Ovary (tissue), 9 donors: Measurements from ENCODE around the gene NME7. TPM values are rescaled to one million over a fixed set of nuclear protein-coding genes. Genes with fewer than 3 reads are reported as not detected.
"Not testable (repeated sequence)": the region's sequence is repeated elsewhere in the genome, so short reads cannot be mapped to it uniquely, and the experiment has no call there.

Experiments
- DNase-seq, 5 donors: peaks; one replicate each; pipeline ENCODE4 v3.0.0-alpha.2; 2019 to 2020
- H3K27ac ChIP-seq, 2 donors: fragments of 200-600 bp; one replicate each; pipeline versions ENCODE4 v1.5.1 to v1.8.0; 2019 to 2022
- H3K27me3 ChIP-seq: fragments of 200-600 bp; one replicate; pipeline ENCODE4 v1.8.0; 2022
- H3K36me3 ChIP-seq: fragments of 200-600 bp; sonication (generic); one replicate; pipeline ENCODE4 v1.5.1; 2019
- H3K4me1 ChIP-seq: one replicate; pipeline ENCODE4 v1.8.1; 2013; ENCODE audit warnings: mild to moderate bottlenecking, moderate library complexity; ENCODE audit not compliant: insufficient read depth
- H3K4me3 ChIP-seq: fragments of 200-600 bp; sonication (generic); one replicate; pipeline ENCODE4 v1.5.1; 2017
- H3K9me3 ChIP-seq, 2 donors: fragments of 200-600 bp in 1 of 2; sonication (generic) in 1 of 2; one replicate each; pipeline versions ENCODE4 v1.5.1 to v1.8.1; 2013 to 2019; ENCODE audit warnings: mild to moderate bottlenecking in 1 of 2, moderate library complexity in 1 of 2
- CTCF ChIP-seq, 3 donors: fragments of 450-650 bp in 2 of 3; fragments of 200-600 bp in 1 of 3; IDR thresholded peaks; one replicate each; pipeline versions ENCODE4 v1.5.1 to v1.8.0; 2016 to 2022; ENCODE audit warnings: antibody characterized with exemption in 3 of 3, mild to moderate bottlenecking in 1 of 3
- EP300 ChIP-seq: sonication (generic); formaldehyde crosslinking; IDR thresholded peaks from one replicate; pipeline ENCODE4 v1.6.1; 2017; ENCODE audit warnings: antibody characterized with exemption
- POLR2A ChIP-seq: fragments of 450-650 bp; IDR thresholded peaks from one replicate; pipeline ENCODE4 v1.6.1; 2017; ENCODE audit warnings: antibody characterized with exemption, mild to moderate bottlenecking, moderate library complexity
- WGBS, 3 donors: extraction: QIAGEN DNeasy Blood & Tissue Kit in 1 of 3; methylation state at CpG; one replicate each; pipeline versions ENCODE4 v1.1.5 to v1.1.7; 2013 to 2017; 5-methylcytosine and 5-hydroxymethylcytosine counted together
- intact Hi-C, 4 donors: fragments of 100-400 bp; cut with DNase I; formaldehyde crosslinking; loops; one replicate each; pipeline versions ENCODE4 v1.11.0 to v1.15.1; 2022 to 2023
- polyA plus RNA-seq, 2 donors: library from polyadenylated mRNA; stranded (reverse); fragments of 200-250 nt in 1 of 2; fragments of 350-450 nt in 1 of 2; fragmentation: Illumina TruSeq in 1 of 2; extraction: RNeasy Lipid Tissue Mini Kit (QIAGEN cat#74804) in 1 of 2; gene quantifications; one replicate each; pipeline ENCODE4 v1.2.3, GENCODE V29; 2013 to 2014
- total RNA-seq, 7 donors: library from RNA; depleted of rRNA in 2 of 7; stranded (reverse); fragments of >200 nt in 2 of 7; fragmentation: NEBNext Ultra II Directional in 3 of 7; extraction: Animal tissue kit (Norgen Biotek cat#: 25700) in 3 of 7; gene quantifications; one replicate each; pipeline versions ENCODE4 v1.1.0 to v1.2.4, GENCODE V29; 2016 to 2023
- donor health status: DM: no; HTN: no; CAD: no; lungs with moderate emphysema.
- donor health status: DM: no; HTN: no; CAD: no.
- donor health status: Bipolar disorder and iron deficiency.
- donor health status: DM: yes; HTN: yes; CAD: no.
- donor health status: DM: no; HTN: no; CAD: no.
- donor health status: DM: yes; HTN: yes; CAD: no.

The NME7 gene
- total and polyA plus RNA-seq, 9 donors = 14.2 to 30.0 (median 18.4) TPM

GRCh38 chr1:169347688-169348382 lies 19.8 kb downstream of the NME7 start:
- no peak for DNase-seq
- Histone ChIP-seq H3K27me3 (no peaks in the 10 kb centered on the region), H3K4me3 (no peak overlapping the region), H3K4me1 (no peaks in the 10 kb centered on the region), H3K36me3 (no peaks in the 10 kb centered on the region), H3K27ac (no peak overlapping the region), H3K9me3 (no peaks in the 10 kb centered on the region)
- intact Hi-C loops = loop anchor here (2.0 to 10.0 kb wide), 4 partner anchors 741 to 746 kb away; no protein-coding TSS in a partner anchor
- no peak for TF ChIP-seq POLR2A
- no peak for TF ChIP-seq CTCF (IDR thresholded peaks at IDR 0.05)
- TF ChIP-seq EP300 = no peak
- 77 to 90% (median 79%) methylated on average over 2 of the region's 2 CpGs for WGBS, 3 donors

DNA sequence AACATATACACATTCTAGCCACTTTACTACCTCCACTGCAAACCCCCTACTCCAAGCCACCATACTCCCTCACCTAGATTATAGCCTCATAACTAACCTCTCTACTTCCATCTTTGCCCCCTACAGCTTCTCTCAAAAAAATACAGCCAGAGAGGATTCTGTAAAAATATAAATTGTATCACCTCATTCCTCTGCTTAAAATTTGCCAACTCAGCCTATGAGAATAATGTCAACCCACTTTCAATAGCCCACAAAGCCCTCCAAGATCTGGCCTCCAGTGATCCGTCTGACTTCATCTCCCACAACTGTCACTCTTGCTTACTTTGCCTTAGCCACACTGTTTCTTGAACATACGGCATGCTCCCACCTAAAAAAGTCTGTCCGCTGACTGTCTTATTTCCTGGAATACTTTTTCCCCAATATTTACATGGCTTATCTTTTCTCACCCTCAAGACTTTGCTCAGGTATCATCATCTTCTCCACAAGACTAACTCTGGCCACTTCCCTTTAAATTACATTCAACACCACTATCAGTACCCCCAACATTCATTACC lies 21.5 kb downstream of the NME7 start:
- Histone ChIP-seq H3K9me3 (no peaks in the 10 kb centered on the region), H3K36me3 (no peaks in the 10 kb centered on the region), H3K27me3 (no peaks in the 10 kb centered on the region), H3K27ac (no peak overlapping the region), H3K4me1 (no peaks in the 10 kb centered on the region), H3K4me3 (no peak overlapping the region)
- 97 to 99% (median 98%) methylated on average over 3 of the region's 3 CpGs for WGBS, 3 donors
- intact Hi-C loops = loop anchor here (2.0 to 10.0 kb wide), 4 partner anchors 739 to 744 kb away; no protein-coding TSS in a partner anchor
- DNase-seq = no peak
- TF ChIP-seq CTCF (IDR thresholded peaks at IDR 0.05) = no peak
- TF ChIP-seq POLR2A = no peak
- no peak for TF ChIP-seq EP300

DNA sequence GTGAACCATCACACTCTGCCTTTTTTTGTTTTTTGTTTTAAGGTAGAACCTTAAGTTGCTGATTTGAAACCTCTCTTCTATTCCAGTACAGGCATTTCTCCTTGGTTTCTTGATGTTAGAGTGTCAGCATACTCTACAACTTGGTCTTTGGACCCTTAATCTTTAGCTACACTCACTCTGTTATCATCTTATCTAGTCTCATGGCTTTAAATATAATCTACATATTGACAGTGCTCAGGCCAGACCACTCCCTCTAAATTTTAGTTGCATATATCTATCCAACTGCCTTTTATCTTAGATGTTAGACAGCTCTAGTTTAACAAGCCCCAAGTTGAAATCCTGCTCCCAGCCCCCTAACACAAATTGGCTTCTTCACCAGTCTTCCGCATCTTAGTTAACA lies 22.1 kb downstream of the NME7 start:
- no peak for DNase-seq
- TF ChIP-seq CTCF (IDR thresholded peaks at IDR 0.05) (no peak), EP300 (no peak), POLR2A (no peak)
- Histone ChIP-seq H3K4me1 (no peaks in the 10 kb centered on the region), H3K27me3 (no peaks in the 10 kb centered on the region), H3K36me3 (no peaks in the 10 kb centered on the region), H3K9me3 (no peaks in the 10 kb centered on the region), H3K4me3 (no peak overlapping the region), H3K27ac (no peak overlapping the region)
- 98 to 100% (median 100%) methylated on average over 1 of the region's 1 CpG for WGBS, 3 donors
- intact Hi-C loops = loop anchor here in 3 of 4 donors (5.0 to 10.0 kb wide), 3 partner anchors 738 to 743 kb away; no protein-coding TSS in a partner anchor

- H3K4me3 ChIP-seq, H3K36me3 ChIP-seq, H3K4me1 ChIP-seq, H3K27ac ChIP-seq, H3K9me3 ChIP-seq, H3K27me3 ChIP-seq, DNase-seq: not testable (repeated sequence)
- intact Hi-C loops = loop anchor here in 1 of 4 donors (10.0 kb wide), 1 partner anchor 737 kb away; no protein-coding TSS in a partner anchor
- WGBS, 3 donors = 90 to 96% (median 95%) methylated on average over 3 of the region's 3 CpGs
Measured at GRCh38 chr1:169342096-169342495, 25.5 kb downstream of the NME7 start.

- H3K4me3 ChIP-seq = no peak overlapping the region
- DNase-seq = no peak
- 94 to 99% (median 97%) methylated on average over 5 of the region's 5 CpGs for WGBS, 3 donors
- no peak overlapping the region for H3K27ac ChIP-seq
- H3K36me3 ChIP-seq = no peaks in the 10 kb centered on the region
- H3K4me1 ChIP-seq = peaks cover 3% of the 10 kb centered on the region
- no peak for TF ChIP-seq EP300
- no peak for TF ChIP-seq POLR2A
- TF ChIP-seq CTCF (IDR thresholded peaks at IDR 0.05) = no peak
- H3K9me3 ChIP-seq = no peaks in the 10 kb centered on the region
- intact Hi-C loops = loop anchor here in 1 of 4 donors (10.0 kb wide), 1 partner anchor 736 kb away; no protein-coding TSS in a partner anchor
- no peaks in the 10 kb centered on the region for H3K27me3 ChIP-seq
Measured at GRCh38 chr1:169340882-169341281, 26.7 kb downstream of the NME7 start.
